GM06990 (cell line): ENCODE results near the gene LRFN2.

Experiments used
- DNase-seq: peaks from one replicate; pipeline ENCODE4 v3.0.0-alpha.2; 2011; ENCODE audit not compliant: insufficient read length; ENCODE audit errors: extremely low read depth
- H3K27me3 ChIP-seq: replicated peaks from 2 replicates; pipeline ENCODE4 v1.6.0; 2011; ENCODE audit warnings: low read length; ENCODE audit not compliant: control insufficient read depth, insufficient read depth
- H3K36me3 ChIP-seq: 2 replicates; pipeline ENCODE4 v1.5.1; 2011; ENCODE audit warnings: low read length; ENCODE audit not compliant: control insufficient read depth, insufficient read depth
- H3K4me3 ChIP-seq: replicated peaks from 2 replicates; pipeline ENCODE4 v1.5.1; 2011; ENCODE audit warnings: low read depth, mild to moderate bottlenecking, control low read depth, low read length
- CTCF ChIP-seq: IDR thresholded peaks from 2 replicates; pipeline ENCODE4 v1.5.1; 2011; ENCODE audit warnings: low read length, control low read depth, mild to moderate bottlenecking, inconsistent platforms; ENCODE audit not compliant: insufficient read depth, poor library complexity, severe bottlenecking

The LRFN2 gene

GRCh38 chr6:40387871-40388264, 199.3 kb downstream of the LRFN2 start:
- no peak for TF ChIP-seq CTCF
- Histone ChIP-seq H3K36me3 (no peaks in the 10 kb centered on the region), H3K4me3 (no peak overlapping the region), H3K27me3 (no peaks in the 10 kb centered on the region)
- DNase-seq = no peak

- no peaks in the 10 kb centered on the region for H3K27me3 ChIP-seq
- TF ChIP-seq CTCF = no peak
Measured at GRCh38 chr6:40387127-40387870, 199.9 kb downstream of the LRFN2 start.

GRCh38 chr6:40386200-40386599, 201.0 kb downstream of the LRFN2 start:
- no peaks in the 10 kb centered on the region for H3K36me3 ChIP-seq
- no peak overlapping the region for H3K4me3 ChIP-seq
- no peak for TF ChIP-seq CTCF
- H3K27me3 ChIP-seq = no peaks in the 10 kb centered on the region
- DNase-seq = no peak

More at GRCh38 chr6:40387127-40387870, 199.9 kb downstream of the LRFN2 start:
- Histone ChIP-seq H3K4me3 (no peak overlapping the region), H3K36me3 (no peaks in the 10 kb centered on the region)
- DNase-seq = no peak

GRCh38 chr6:40383348-40384115, 203.6 kb downstream of the LRFN2 start:
- DNase-seq = no peak
- Histone ChIP-seq H3K4me3 (no peak overlapping the region), H3K36me3 (no peaks in the 10 kb centered on the region), H3K27me3 (no peaks in the 10 kb centered on the region)
- TF ChIP-seq CTCF = no peak

GRCh38 chr6:40380271-40380670, 206.9 kb downstream of the LRFN2 start:
- DNase-seq = no peak
- no peak for TF ChIP-seq CTCF
- Histone ChIP-seq H3K36me3 (no peaks in the 10 kb centered on the region), H3K4me3 (no peak overlapping the region), H3K27me3 (no peaks in the 10 kb centered on the region)
